Smooth muscle cell (in vitro differentiated cells): Measurements from ENCODE around the gene BTBD16. TPM values are rescaled to one million over a fixed set of nuclear protein-coding genes. Genes with fewer than 3 reads are reported as not detected.

ENCODE experiments used
- DNase-seq: peaks from one replicate; lab custom pipeline; 2025; ENCODE audit not compliant: unreplicated experiment; lab: John Stamatoyannopoulos, UW
- H2AFZ ChIP-seq: fragments of 200-600 bp; sonication (generic); 2 replicates; pipeline ENCODE4 v1.6.0; 2016; ENCODE audit warnings: antibody characterized with exemption, low read depth, mild to moderate bottlenecking
- H3F3A ChIP-seq: fragments of 200-600 bp; sonication (generic); 2 replicates; pipeline ENCODE4 v1.6.0; 2017; ENCODE audit warnings: antibody characterized with exemption, low read depth
- H3K27ac ChIP-seq: fragments of 200-600 bp; sonication (generic); 2 replicates; pipeline ENCODE4 v1.5.1; 2016; ENCODE audit warnings: low read depth, mild to moderate bottlenecking
- H3K27me3 ChIP-seq: fragments of 200-600 bp; sonication (generic); 2 replicates; pipeline ENCODE4 v1.6.1; 2016; ENCODE audit warnings: low read depth, mild to moderate bottlenecking
- H3K36me3 ChIP-seq: fragments of 200-600 bp; sonication (generic); 2 replicates; pipeline ENCODE4 v1.5.1; 2016; ENCODE audit warnings: low read depth
- H3K4me1 ChIP-seq: fragments of 200-600 bp; sonication (generic); 2 replicates; pipeline ENCODE4 v1.5.1; 2016; ENCODE audit warnings: low read depth
- H3K4me2 ChIP-seq: fragments of 200-600 bp; sonication (generic); 2 replicates; pipeline ENCODE4 v1.6.0; 2016; ENCODE audit warnings: mild to moderate bottlenecking
- H3K4me3 ChIP-seq: fragments of 200-600 bp; sonication (generic); 2 replicates; pipeline ENCODE4 v1.5.1; 2016; ENCODE audit warnings: mild to moderate bottlenecking
- H3K79me2 ChIP-seq: fragments of 200-600 bp; sonication (generic); 2 replicates; pipeline ENCODE4 v1.6.0; 2016; ENCODE audit warnings: low read depth, mild to moderate bottlenecking
- H3K9ac ChIP-seq: fragments of 200-600 bp; sonication (generic); 2 replicates; pipeline ENCODE4 v1.6.0; 2016; ENCODE audit warnings: low read depth
- H3K9me3 ChIP-seq: fragments of 200-600 bp; sonication (generic); replicated peaks from 2 replicates; pipeline ENCODE4 v1.5.1; 2016; ENCODE audit warnings: low read depth
- H4K20me1 ChIP-seq: fragments of 200-600 bp; sonication (generic); 2 replicates; pipeline ENCODE4 v1.6.0; 2016; ENCODE audit warnings: low read depth
- CTCF ChIP-seq: fragments of 200-600 bp; sonication (generic); IDR thresholded peaks from 2 replicates; pipeline ENCODE4 v1.5.1; 2017; ENCODE audit warnings: borderline replicate concordance, mild to moderate bottlenecking, antibody characterized with exemption; ENCODE audit not compliant: insufficient read depth, poor library complexity, severe bottlenecking
- WGBS: methylation state at CpG from one replicate; pipeline ENCODE4 v1.1.7; 2016; ENCODE audit warnings: low lambda C conversion rate; 5-methylcytosine and 5-hydroxymethylcytosine counted together
- polyA plus RNA-seq: library from polyadenylated mRNA; unstranded; fragments of >200 nt; fragmentation: Nextera tagmentation; extraction: Ambion mirVana; gene quantifications from 2 replicates; pipeline ENCODE4 v1.2.1, GENCODE V29; 2016
- total RNA-seq: library from RNA; depleted of rRNA; stranded (reverse); fragments of >200 nt; gene quantifications from 2 replicates; pipeline ENCODE4 v1.2.3, GENCODE V29; 2014

Gene BTBD16
- total and polyA plus RNA-seq, 2 experiments from 2014 or later = not detected

GRCh38 chr10:122343936-122344335, 72.8 kb downstream of the BTBD16 start:
- H3K79me2 ChIP-seq = no peaks in the 10 kb centered on the region
- no peak for DNase-seq
- no peaks in the 10 kb centered on the region for H3K36me3 ChIP-seq
- H3K9me3 ChIP-seq = no peaks in the 10 kb centered on the region
- H2AFZ ChIP-seq = no peak overlapping the region
- TF ChIP-seq CTCF = no peak
- peaks cover 8% of the 10 kb centered on the region for H3K4me1 ChIP-seq
- H4K20me1 ChIP-seq = no peaks in the 10 kb centered on the region
- no peaks in the 10 kb centered on the region for H3F3A ChIP-seq
- no peak overlapping the region for H3K9ac ChIP-seq
- H3K4me2 ChIP-seq = no peak overlapping the region
- H3K4me3 ChIP-seq = no peak overlapping the region
- no peak overlapping the region for H3K27ac ChIP-seq
- WGBS = 96% methylated on average over 8 of the region's 8 CpGs
- no peaks in the 10 kb centered on the region for H3K27me3 ChIP-seq

DNA sequence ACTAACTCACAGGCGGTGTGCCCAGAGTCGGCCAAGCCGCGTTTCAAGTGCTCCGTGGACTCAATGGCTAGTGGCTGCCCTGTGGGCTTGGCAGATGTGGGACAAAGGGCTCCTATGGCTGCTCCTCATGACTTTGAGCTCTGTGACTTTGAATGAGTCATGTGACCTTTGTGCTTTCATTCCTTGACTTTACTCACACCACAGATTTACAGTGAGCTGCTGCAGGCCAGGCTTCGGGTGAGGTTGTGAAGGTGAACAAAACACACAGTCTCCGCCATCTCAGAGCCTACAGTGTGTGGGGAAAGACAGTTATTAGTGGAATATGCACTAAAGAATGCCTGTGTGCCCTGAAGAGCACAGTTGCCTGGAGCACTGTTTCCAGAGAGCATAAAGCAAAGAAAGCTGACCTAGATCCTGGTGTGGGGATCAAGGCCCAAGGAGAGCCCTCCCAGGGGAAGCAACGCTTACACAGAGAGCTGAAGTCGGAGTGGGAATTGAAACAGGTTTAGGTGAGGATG, 73.7 kb downstream of the BTBD16 start:
- no peak for TF ChIP-seq CTCF
- no peak overlapping the region for H3K27ac ChIP-seq
- H3K79me2 ChIP-seq = no peaks in the 10 kb centered on the region
- H3F3A ChIP-seq = no peaks in the 10 kb centered on the region
- no peak overlapping the region for H3K4me3 ChIP-seq
- no peaks in the 10 kb centered on the region for H3K27me3 ChIP-seq
- no peak for DNase-seq
- peaks cover 8% of the 10 kb centered on the region for H3K4me1 ChIP-seq
- H3K4me2 ChIP-seq = no peak overlapping the region
- WGBS = 77% methylated on average over 9 of the region's 9 CpGs
- no peaks in the 10 kb centered on the region for H3K9me3 ChIP-seq
- no peak overlapping the region for H2AFZ ChIP-seq
- no peaks in the 10 kb centered on the region for H3K36me3 ChIP-seq
- H4K20me1 ChIP-seq = no peaks in the 10 kb centered on the region
- no peak overlapping the region for H3K9ac ChIP-seq

GRCh38 chr10:122346326-122346950, 75.3 kb downstream of the BTBD16 start:
- Histone ChIP-seq H2AFZ (no peak overlapping the region), H3K79me2 (no peaks in the 10 kb centered on the region), H3K4me3 (no peak overlapping the region), H3K4me2 (no peak overlapping the region), H3F3A (no peaks in the 10 kb centered on the region), H3K4me1 (peaks cover 8% of the 10 kb centered on the region), H3K27ac (no peak overlapping the region), H3K27me3 (no peaks in the 10 kb centered on the region), H3K9me3 (no peaks in the 10 kb centered on the region), H4K20me1 (no peaks in the 10 kb centered on the region), H3K36me3 (no peaks in the 10 kb centered on the region), H3K9ac (no peak overlapping the region)
- DNase-seq = no peak
- no peak for TF ChIP-seq CTCF
- 91% methylated on average over 4 of the region's 4 CpGs for WGBS
